HG02852 (cell line): ENCODE results near the gene ZCCHC13.
"Not testable (repeated sequence)": the region's sequence is repeated elsewhere in the genome, so short reads cannot be mapped to it uniquely, and the experiment has no call there.

Experiments used
- ATAC-seq: cut with Tn5 transposase; IDR thresholded peaks from one replicate; pipeline ENCODE4 v1.9.1; 2021; ENCODE audit warnings: mild to moderate bottlenecking, moderate library complexity; ENCODE audit not compliant: unreplicated experiment

ZCCHC13 gene

GRCh38 chrX:74319321-74319720, 15.3 kb downstream of the ZCCHC13 start:
- ATAC-seq, result not testable (repeated sequence)

DNA sequence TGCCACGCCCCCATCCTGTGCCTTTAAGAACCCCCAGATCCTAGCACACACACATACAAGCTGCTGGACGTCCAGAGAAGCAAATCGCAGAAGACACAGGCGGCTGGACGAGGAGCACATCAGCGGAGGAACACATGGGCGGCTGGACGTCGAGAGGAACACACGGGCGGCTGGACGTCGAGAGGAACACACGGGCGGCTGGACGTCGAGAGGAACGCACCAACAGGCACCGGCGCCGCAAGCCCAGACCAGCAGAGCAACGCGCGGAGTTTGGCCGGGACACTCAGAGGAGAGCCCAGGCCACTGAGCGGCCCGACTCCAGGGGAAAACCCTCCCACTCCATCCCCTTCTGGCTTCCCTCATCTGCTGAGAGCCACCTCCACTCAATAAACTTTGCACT, 17.2 kb downstream of the ZCCHC13 start:
- no peak for ATAC-seq

DNA sequence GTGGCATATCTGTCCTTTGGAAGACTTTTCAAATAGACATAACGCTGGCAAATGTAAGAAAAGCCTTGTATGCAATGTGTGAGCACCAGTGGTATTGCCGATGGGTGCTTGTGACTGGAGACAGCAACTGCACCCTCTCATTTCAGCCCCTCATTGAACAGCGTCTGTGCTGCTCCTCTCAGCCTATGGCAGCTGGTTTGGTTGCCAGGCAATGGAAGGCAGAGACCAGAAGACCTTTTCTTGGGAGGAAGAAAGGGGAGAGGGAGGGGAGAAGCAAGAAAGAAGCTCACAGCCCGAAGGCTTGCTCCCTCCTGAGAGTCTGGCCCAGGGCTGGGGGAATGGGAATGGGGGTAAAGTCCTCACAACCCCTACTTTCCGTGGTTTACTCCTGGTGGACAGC, 20.2 kb downstream of the ZCCHC13 start:
- ATAC-seq, result no peak

GRCh38 chrX:74325130-74326059, 21.4 kb downstream of the ZCCHC13 start:
- ATAC-seq, result no peak

- no peak for ATAC-seq
Measured at GRCh38 chrX:74338852-74339251, 34.9 kb downstream of the ZCCHC13 start.

DNA sequence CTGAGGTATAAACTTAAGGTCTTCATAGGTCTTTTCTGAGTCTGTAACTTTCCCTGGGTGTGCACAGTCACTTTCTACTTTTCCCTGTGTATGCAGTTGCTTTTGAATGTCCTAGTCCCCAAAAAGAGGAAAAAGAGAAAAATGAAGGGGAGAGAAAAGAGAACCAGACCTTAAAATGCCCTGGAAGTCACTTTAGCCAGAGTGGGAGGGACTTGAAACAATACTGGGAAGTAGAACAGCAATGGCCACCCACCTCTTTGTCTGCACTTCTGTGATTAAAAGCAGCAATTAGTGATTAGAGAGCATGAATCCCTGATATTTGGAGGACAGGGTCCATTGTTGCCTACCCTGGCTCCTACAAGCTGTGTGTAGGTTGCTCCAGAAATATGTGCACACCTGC, 36.1 kb downstream of the ZCCHC13 start:
- no peak for ATAC-seq

GRCh38 chrX:74342211-74342610, 38.2 kb downstream of the ZCCHC13 start:
- ATAC-seq, result not testable (repeated sequence)

- ATAC-seq, result peak; percentile 88
Measured at GRCh38 chrX:74343343-74344279, 39.6 kb downstream of the ZCCHC13 start.

DNA sequence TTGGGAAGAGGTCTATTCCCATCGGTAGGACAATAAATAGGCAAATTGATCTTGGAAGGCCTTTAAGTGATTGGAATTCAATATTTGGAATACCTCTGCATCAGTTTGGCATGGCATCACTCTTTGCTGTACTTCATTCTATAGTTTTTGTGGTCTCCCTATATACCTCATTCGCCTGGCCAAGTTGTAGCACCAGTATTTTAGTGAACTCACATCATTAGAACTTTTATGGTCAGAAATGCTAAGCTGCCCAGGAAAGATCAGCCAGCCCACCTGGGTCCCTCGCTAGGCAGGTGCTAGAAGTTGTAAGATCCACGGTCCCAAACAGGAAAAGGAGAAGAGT, 40.3 kb downstream of the ZCCHC13 start:
- ATAC-seq, result peak; percentile 30

GRCh38 chrX:74346088-74346487, 42.1 kb downstream of the ZCCHC13 start:
- ATAC-seq, result no peak

- ATAC-seq, result no peak
Measured at GRCh38 chrX:74349387-74349786, 45.4 kb downstream of the ZCCHC13 start.

GRCh38 chrX:74351760-74352159, 47.8 kb downstream of the ZCCHC13 start:
- no peak for ATAC-seq

GRCh38 chrX:74353984-74354383, 50.0 kb downstream of the ZCCHC13 start:
- no peak for ATAC-seq
